HepG2 (cell line): ENCODE measurements around the gene CDC42EP3. TPM values are rescaled to one million over a fixed set of nuclear protein-coding genes. Genes with fewer than 3 reads are reported as not detected.

Experiments
- ATAC-seq: fragments of 200-7000 bp; cut with Tn5 transposase; 3 replicates; pipeline ENCODE4 v1.9.1; 2020; ENCODE audit warnings: mild to moderate bottlenecking, moderate library complexity
- BruUV-seq: library from RNA; stranded (reverse); fragments of 400-500 nt; replicated peaks from 2 replicates; lab custom pipeline; 2021; lab: Mats Ljungman, UMichigan
- CTCF ChIA-PET: fragments of 300-600 bp; formaldehyde crosslinking; extraction: SDS; loops from one replicate; lab custom pipeline; 2021; ENCODE audit warnings: low total read pairs, inconsistent platforms, low intra/inter-chr PET ratio; lab: Yijun Ruan, JAX
- POLR2A ChIA-PET: fragments of 350-600 bp; sonication (Branson Sonifier 250); formaldehyde crosslinking; loops from one replicate; lab custom pipeline; 2020; ENCODE audit warnings: antibody characterized with exemption, inconsistent platforms; lab: Yijun Ruan, JAX
- DNase-seq: peaks from one replicate; pipeline ENCODE4 v3.0.0-alpha.2; 2015; ENCODE audit warnings: low spot score
- FAIRE-seq: peaks from 3 replicates; lab custom pipeline; 2011; peaks lifted over from hg19 to GRCh38; lab: Jason Lieb, UNC
- H2AFZ ChIP-seq: one replicate; pipeline ENCODE4 v1.6.1; 2011; ENCODE audit warnings: low read length, inconsistent platforms
- H3K27ac ChIP-seq: fragments of 300-600 bp; 3 replicates; pipeline ENCODE4 v1.8.0; 2011; ENCODE audit warnings: mixed run types, mild to moderate bottlenecking, mixed read lengths, low read length, inconsistent platforms; ENCODE audit not compliant: insufficient read depth; ENCODE audit errors: extremely low read length
- H3K27me3 ChIP-seq, 2 experiments: fragments of 200-600 bp in 1 of 2; 2 replicates in 1 of 2; 3 replicates in 1 of 2; pipeline versions ENCODE4 v1.6.0 to v1.8.0; 2011; ENCODE audit warnings: low read length in 2 of 2, mild to moderate bottlenecking in 2 of 2, moderate library complexity in 2 of 2, inconsistent platforms in 1 of 2; ENCODE audit not compliant: insufficient read depth in 2 of 2, control insufficient read depth in 1 of 2
- H3K36me3 ChIP-seq, 2 experiments: fragments of 200-600 bp in 1 of 2; replicated peaks in 1 of 2; 2 replicates in 1 of 2; 3 replicates in 1 of 2; pipeline versions ENCODE4 v1.5.1 to v1.8.0; 2011; ENCODE audit warnings: low read length in 2 of 2, inconsistent platforms in 1 of 2; ENCODE audit not compliant: insufficient read depth in 2 of 2, control insufficient read depth in 1 of 2
- H3K4me1 ChIP-seq: 2 replicates; pipeline ENCODE4 v1.5.1; 2012; ENCODE audit warnings: low read length, inconsistent platforms; ENCODE audit not compliant: insufficient read depth
- H3K4me2 ChIP-seq: 2 replicates; pipeline ENCODE4 v1.6.0; 2011; ENCODE audit warnings: low read depth, low read length, inconsistent platforms
- H3K4me3 ChIP-seq, 3 experiments: fragments of 200-600 bp in 1 of 3; sonication (generic), shearing (Covaris generic) in 1 of 3; replicated peaks in 1 of 3; 2 replicates each; pipeline ENCODE4 v1.5.1; 2011 to 2016; ENCODE audit warnings: low read length in 3 of 3, inconsistent platforms in 2 of 3, low read depth in 2 of 3, mild to moderate bottlenecking in 2 of 3, control low read depth in 1 of 3, mixed read lengths in 1 of 3; ENCODE audit not compliant: insufficient read depth in 1 of 3
- H3K79me2 ChIP-seq: one replicate; pipeline ENCODE4 v1.6.1; 2011; ENCODE audit warnings: low read length, inconsistent platforms; ENCODE audit not compliant: insufficient read depth
- H3K9ac ChIP-seq: 2 replicates; pipeline ENCODE4 v1.6.0; 2011; ENCODE audit warnings: mild to moderate bottlenecking, low read depth, low read length, inconsistent platforms; ENCODE audit not compliant: insufficient read depth
- H3K9me3 ChIP-seq: 2 replicates; pipeline ENCODE4 v1.5.1; 2012; ENCODE audit warnings: mild to moderate bottlenecking, low read length
- H4K20me1 ChIP-seq: 2 replicates; pipeline ENCODE4 v1.6.0; 2011; ENCODE audit warnings: inconsistent platforms, mild to moderate bottlenecking, low read length, moderate library complexity; ENCODE audit not compliant: insufficient read depth
- ATF7-NPFF ChIP-seq: sonication (generic); formaldehyde crosslinking; IDR thresholded peaks from 2 replicates; pipeline ENCODE4 v1.8.1; 2023; ENCODE audit warnings: mild to moderate bottlenecking, low read depth, missing genetic modification reagents, moderate library complexity
- SATB2 ChIP-seq: sonication (generic); formaldehyde crosslinking; IDR thresholded peaks from 2 replicates; pipeline ENCODE4 v1.5.0; 2020; ENCODE audit warnings: missing genetic modification reagents
- ZNF282 ChIP-seq: fragments of 450-650 bp; IDR thresholded peaks from 2 replicates; pipeline ENCODE4 v1.6.1; 2018; ENCODE audit not compliant: partially characterized antibody
- WGBS: methylation state at CpG from one replicate; pipeline ENCODE4 v1.1.6; 2017; ENCODE audit warnings: low lambda C conversion rate; 5-methylcytosine and 5-hydroxymethylcytosine counted together
- in situ Hi-C: cut with HindIII; loops from 2 replicates; pipeline ENCODE4 v1.10.0; 2017; ENCODE audit warnings: low pct_unique_long_range_greater_than_20kb; ENCODE audit not compliant: extremely low pct_ligation_motif_present
- intact Hi-C: fragments of 100-400 bp; cut with micrococcal nuclease; formaldehyde crosslinking; loops from one replicate; pipeline ENCODE4 v1.10.0; 2022; ENCODE audit not compliant: unreplicated experiment
- polyA plus RNA-seq, 8 experiments: library from polyadenylated mRNA; depleted of rRNA in 3 of 8; stranded (reverse) in 7 of 8; unstranded in 1 of 8; fragments of >200 nt; fragmentation: Illumina TruSeq in 4 of 8; extraction: Trizol in 4 of 8; gene quantifications; 2 replicates each; pipeline versions ENCODE4 v1.2.1 to v1.2.3, GENCODE V29; 2011 to 2016; ENCODE audit warnings: low read depth in 4 of 8, missing spikeins in 1 of 8, mixed read lengths in 1 of 8; ENCODE audit not compliant: insufficient read depth in 1 of 8
- total RNA-seq, 5 experiments: library from RNA; depleted of rRNA; stranded (reverse); fragments of >200 nt; fragmentation: Illumina TruSeq; extraction: Trizol; gene quantifications; 2 replicates each; pipeline ENCODE4 v1.2.3, GENCODE V29; 2016; ENCODE audit warnings: low read depth in 1 of 5
- TF ChIP-seq, protein P1 (sequence below): sonication (generic); formaldehyde crosslinking; IDR thresholded peaks from 2 replicates; pipeline ENCODE4 v1.4.0; 2020; ENCODE audit warnings: mild to moderate bottlenecking, missing genetic modification reagents, borderline replicate concordance

CDC42EP3 gene
- total and polyA plus RNA-seq, 2 of the 13 experiments (the other 11 are each of a cell fraction or from before 2014, with no cell fraction given), result 0.01 TPM; not detected in 1

DNA sequence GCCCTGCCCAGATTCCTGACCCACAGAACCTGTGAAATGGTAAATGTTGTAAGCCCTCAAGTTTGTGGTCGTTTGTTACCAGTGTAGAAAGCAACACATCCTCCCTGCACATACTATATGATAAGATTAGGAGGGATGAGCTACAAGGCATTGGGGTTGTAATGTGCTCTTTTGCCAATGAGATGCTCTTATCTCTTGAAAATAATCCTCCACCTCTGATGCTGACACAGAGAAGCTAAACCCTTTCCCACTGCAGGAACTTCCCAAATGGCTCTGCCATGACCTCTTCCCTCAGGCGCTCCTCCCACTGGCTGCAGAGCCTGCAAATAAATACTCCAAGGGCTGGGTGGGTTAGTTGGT is 23.5 kb downstream of the CDC42EP3 start:
- no peak for TF ChIP-seq ATF7-NPFF (CRISPR knock-in tag)
- TF ChIP-seq ZNF282, result no peak
- no peak for TF ChIP-seq SATB2
- TF ChIP-seq, protein P1, sequence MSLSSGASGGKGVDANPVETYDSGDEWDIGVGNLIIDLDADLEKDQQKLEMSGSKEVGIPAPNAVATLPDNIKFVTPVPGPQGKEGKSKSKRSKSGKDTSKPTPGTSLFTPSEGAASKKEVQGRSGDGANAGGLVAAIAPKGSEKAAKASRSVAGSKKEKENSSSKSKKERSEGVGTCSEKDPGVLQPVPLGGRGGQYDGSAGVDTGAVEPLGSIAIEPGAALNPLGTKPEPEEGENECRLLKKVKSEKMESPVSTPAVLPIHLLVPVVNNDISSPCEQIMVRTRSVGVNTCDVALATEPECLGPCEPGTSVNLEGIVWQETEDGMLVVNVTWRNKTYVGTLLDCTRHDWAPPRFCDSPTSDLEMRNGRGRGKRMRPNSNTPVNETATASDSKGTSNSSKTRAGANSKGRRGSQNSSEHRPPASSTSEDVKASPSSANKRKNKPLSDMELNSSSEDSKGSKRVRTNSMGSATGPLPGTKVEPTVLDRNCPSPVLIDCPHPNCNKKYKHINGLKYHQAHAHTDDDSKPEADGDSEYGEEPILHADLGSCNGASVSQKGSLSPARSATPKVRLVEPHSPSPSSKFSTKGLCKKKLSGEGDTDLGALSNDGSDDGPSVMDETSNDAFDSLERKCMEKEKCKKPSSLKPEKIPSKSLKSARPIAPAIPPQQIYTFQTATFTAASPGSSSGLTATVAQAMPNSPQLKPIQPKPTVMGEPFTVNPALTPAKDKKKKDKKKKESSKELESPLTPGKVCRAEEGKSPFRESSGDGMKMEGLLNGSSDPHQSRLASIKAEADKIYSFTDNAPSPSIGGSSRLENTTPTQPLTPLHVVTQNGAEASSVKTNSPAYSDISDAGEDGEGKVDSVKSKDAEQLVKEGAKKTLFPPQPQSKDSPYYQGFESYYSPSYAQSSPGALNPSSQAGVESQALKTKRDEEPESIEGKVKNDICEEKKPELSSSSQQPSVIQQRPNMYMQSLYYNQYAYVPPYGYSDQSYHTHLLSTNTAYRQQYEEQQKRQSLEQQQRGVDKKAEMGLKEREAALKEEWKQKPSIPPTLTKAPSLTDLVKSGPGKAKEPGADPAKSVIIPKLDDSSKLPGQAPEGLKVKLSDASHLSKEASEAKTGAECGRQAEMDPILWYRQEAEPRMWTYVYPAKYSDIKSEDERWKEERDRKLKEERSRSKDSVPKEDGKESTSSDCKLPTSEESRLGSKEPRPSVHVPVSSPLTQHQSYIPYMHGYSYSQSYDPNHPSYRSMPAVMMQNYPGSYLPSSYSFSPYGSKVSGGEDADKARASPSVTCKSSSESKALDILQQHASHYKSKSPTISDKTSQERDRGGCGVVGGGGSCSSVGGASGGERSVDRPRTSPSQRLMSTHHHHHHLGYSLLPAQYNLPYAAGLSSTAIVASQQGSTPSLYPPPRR (CRISPR knock-in tag), result no peak
- H2AFZ ChIP-seq, result no peak overlapping the region
- no peaks in the 10 kb centered on the region for H3K36me3 ChIP-seq
- in situ Hi-C loops (no loop called here), intact Hi-C loops (loop anchor here (10.0 kb wide), 1 partner anchor 253 kb away; no protein-coding TSS in a partner anchor)
- FAIRE-seq (no peak), DNase-seq (no peak), ATAC-seq (no peak)
- 0% methylated on average over 2 of the region's 2 CpGs for WGBS
- no peak overlapping the region for H3K27ac ChIP-seq
- H3K79me2 ChIP-seq, result no peaks in the 10 kb centered on the region
- H3K4me1 ChIP-seq, result no peaks in the 10 kb centered on the region
- no peaks in the 10 kb centered on the region for H3K9me3 ChIP-seq
- ChIA-PET POLR2A (no interaction called here), CTCF (no interaction called here)
- no TSS peak for BruUV-seq
- peaks cover 2 to 31% of the 10 kb centered on the region in 2 experiments; a peak in 4 of 5 replicates for H3K27me3 ChIP-seq
- H3K4me2 ChIP-seq, result no peak overlapping the region
- H4K20me1 ChIP-seq, result no peaks in the 10 kb centered on the region
- H3K9ac ChIP-seq, result no peak overlapping the region
- H3K4me3 ChIP-seq, result no peak overlapping the region
